ENCODE results near the gene VPS45.

The VPS45 gene

DNA sequence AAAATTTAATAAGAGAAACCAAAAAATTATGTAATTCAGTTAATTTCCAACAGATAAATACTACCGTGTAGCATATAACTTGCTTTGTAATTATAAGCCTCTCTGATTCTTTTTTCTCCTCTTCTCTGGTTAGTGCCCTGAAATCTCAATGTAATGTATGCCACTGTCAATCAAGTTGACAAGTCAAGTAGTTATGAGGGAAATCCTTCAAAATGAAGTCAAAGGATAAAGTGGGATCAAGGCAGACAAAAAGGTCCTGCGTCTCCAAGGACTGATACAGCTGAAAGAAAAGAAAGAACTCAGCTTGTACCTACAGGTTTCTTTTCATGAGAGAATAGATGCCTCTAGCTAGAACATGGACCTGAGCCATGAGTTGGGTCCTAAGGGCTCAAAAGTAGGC lies 19.8 kb downstream of the VPS45 start:
- TF ChIP-seq, protein P1, sequence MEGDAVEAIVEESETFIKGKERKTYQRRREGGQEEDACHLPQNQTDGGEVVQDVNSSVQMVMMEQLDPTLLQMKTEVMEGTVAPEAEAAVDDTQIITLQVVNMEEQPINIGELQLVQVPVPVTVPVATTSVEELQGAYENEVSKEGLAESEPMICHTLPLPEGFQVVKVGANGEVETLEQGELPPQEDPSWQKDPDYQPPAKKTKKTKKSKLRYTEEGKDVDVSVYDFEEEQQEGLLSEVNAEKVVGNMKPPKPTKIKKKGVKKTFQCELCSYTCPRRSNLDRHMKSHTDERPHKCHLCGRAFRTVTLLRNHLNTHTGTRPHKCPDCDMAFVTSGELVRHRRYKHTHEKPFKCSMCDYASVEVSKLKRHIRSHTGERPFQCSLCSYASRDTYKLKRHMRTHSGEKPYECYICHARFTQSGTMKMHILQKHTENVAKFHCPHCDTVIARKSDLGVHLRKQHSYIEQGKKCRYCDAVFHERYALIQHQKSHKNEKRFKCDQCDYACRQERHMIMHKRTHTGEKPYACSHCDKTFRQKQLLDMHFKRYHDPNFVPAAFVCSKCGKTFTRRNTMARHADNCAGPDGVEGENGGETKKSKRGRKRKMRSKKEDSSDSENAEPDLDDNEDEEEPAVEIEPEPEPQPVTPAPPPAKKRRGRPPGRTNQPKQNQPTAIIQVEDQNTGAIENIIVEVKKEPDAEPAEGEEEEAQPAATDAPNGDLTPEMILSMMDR (IDR thresholded peaks at IDR 0.05; ENCODE audit: low read depth, low read length) = no peak
- no peak for DNase-seq (ENCODE audit: extremely low read depth, low read depth)

DNA sequence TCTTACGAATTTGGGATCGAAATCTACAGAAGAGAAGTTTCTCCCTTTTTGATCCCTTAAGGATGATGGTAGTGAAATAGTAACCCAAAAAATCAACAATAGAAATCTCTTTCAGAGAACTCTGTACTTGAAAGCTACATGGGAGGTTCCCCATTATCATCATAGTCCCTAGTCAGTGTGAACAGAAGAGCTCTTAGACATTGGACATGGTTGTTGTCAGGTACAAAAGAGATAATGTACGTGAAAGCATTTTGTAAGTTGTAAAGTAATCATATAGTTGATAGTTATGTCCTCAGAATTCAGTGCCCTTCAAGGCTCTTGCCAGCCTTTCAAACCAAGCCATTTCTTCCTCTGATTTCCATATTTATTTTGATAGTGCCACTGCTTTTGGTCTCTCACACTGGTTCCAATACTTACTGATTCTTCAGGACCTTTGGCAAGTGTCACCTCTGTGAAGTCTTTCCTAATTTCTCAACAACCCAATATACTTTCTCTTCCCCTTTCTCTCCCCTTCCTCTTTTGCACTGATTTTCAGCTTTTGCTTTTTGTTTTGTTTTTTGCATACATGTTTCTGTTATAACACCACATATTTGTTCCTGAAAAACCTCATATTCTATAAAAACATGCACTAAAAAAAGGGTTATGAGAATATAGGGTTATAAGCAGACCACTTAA lies 22.4 kb downstream of the VPS45 start:
- no peak for DNase-seq (ENCODE audit: extremely low read depth, low read depth)
- TF ChIP-seq, protein P1 (IDR thresholded peaks at IDR 0.05; ENCODE audit: low read depth, low read length) = no peak

DNA sequence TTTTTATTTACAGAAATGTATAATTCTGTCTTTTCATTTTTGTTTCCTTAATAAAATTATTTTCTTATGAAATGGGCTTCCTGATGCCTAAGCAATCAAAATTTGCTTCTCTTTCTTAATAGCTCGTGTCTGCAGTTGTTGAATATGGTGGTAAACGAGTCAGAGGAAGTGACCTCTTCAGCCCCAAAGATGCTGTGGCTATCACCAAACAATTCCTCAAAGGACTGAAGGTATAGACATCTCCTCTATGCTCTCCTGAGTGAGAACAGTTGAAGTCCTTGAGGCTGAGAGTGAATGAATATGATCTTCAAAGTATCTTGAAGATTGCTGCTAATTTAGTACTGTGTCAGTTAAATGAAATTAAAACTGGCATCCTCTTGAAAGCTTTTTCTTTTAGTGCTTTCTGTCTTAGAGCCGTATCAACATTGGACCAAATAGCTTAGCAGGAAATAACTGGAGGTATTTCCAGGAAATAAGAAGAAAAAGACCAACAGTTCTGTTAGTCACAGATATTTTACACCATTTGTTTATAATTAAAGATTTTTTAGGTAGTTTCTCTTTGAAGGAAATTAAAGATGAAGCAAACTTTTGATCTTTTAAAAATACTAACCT lies 24.7 kb downstream of the VPS45 start:
- DNase-seq (ENCODE audit: extremely low read depth, low read depth) = no peak
- TF ChIP-seq, protein P1 (IDR thresholded peaks at IDR 0.05; ENCODE audit: low read depth, low read length) = no peak

DNA sequence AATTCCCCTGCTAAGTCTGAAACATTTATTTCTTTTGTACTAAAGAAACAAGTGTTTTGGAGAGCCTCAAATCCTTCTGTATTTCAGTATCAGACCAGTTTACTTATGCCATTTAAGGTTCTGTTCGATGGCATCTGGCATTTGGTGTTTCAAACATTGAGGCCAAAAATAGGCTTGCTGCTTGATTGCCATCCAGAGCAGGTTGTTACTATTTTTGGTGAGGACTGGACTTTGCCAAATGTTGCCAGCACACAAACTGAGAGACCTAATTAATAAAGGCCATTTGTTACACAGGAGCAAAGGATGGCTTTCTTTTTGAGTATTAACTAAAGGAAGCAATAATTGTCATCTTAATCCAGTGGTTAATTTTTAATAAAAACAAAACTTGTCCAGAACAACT lies 26.2 kb downstream of the VPS45 start:
- no peak for DNase-seq (ENCODE audit: extremely low read depth, low read depth)
- TF ChIP-seq, protein P1 (IDR thresholded peaks at IDR 0.05; ENCODE audit: low read depth, low read length) = no peak

DNA sequence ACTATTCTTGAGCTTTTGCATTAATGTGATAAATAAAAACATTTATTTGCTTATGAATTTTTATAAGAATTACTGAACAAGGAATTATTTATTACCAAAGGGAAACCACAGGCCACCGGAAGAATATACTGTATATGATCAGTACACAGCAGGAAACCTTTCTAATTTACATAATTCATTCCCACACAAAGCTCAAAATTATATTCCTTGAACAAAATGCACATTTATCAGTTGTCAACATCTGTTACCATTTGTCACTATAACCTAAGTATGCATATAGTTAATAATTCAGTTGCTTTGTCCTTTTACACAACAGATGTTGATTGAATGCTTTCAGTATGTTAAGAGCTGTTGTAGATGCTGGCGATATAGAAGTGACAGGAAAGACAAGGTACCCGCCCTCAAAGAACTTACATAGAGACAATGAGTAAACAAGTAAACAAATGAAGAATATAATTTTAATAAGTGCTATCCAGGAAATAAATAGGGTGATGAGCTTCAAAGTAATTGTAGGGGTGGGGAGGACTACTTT lies 27.2 kb downstream of the VPS45 start:
- no peak for DNase-seq (ENCODE audit: extremely low read depth, low read depth)
- TF ChIP-seq, protein P1 (IDR thresholded peaks at IDR 0.05; ENCODE audit: low read depth, low read length) = no peak

DNA sequence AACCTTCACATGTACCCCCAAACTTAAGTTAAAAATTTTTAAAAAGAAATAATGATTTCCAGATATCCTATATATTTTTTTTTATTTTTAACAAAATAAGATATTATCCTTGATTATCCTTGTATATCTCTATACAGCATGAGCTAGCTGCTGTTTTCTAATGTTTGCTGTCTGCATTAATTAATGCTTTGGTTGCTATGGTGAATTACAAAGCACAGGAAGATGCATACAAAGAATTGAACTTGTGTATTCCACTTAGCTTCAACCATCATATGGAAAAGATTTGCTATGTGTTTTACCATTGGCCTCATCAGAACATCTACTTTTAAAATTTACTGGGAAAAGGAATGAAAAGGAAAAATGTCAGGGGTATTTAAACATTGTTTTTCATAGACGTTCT lies 35.4 kb downstream of the VPS45 start:
- TF ChIP-seq, protein P1 (IDR thresholded peaks at IDR 0.05; ENCODE audit: low read depth, low read length) = no peak
- no peak for DNase-seq (ENCODE audit: extremely low read depth, low read depth)

DNA sequence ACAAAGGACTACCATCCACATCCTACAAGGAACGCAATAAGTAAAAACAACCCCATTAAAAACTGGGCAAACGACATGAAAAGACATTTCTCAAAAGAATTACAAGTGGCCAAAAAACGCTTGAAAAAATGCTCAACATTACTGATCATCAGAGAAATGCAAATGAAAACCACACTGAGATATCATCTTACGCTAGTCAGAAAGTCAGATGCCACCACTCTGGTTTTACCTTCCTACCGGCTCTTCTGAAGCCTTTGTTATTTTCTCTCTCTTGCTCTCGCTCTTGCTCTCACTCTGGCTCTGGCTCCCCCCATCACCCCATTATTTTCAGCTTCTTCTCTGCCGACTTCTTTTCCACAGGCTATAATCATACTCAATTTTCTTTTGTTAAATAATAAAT lies 38.8 kb downstream of the VPS45 start:
- no peak for DNase-seq (ENCODE audit: extremely low read depth, low read depth)
- TF ChIP-seq, protein P1 (IDR thresholded peaks at IDR 0.05; ENCODE audit: low read depth, low read length) = no peak
